GM12872 (cell line): ENCODE measurements around the gene SH3D19.

Experiments used
- TF ChIP-seq, protein P1 (sequence below): IDR thresholded peaks from 3 replicates; pipeline ENCODE4 v1.5.1; 2011; ENCODE audit warnings: low read depth, mild to moderate bottlenecking, low read length, moderate library complexity; ENCODE audit not compliant: insufficient read depth

The SH3D19 gene

DNA sequence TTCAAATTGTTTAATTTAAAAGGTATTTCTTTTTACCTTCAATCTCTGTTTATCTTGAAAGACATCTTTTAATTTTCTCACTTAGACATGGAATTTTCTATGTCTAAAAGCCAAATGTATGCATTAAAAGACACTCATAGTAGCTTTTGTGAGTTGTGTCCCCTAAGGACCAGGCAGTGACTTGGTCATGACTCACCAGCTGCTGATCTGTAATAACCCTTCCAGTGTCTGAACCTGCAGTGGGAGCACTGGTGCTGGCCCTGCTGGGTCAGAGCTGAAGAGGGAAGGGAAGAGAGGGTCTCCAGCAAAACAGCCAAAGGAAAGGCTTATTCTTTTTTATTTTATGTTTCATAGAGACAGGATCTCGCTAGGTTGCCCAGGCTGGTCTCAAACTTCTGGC, 31.1 kb upstream of the SH3D19 start:
- TF ChIP-seq, protein P1, sequence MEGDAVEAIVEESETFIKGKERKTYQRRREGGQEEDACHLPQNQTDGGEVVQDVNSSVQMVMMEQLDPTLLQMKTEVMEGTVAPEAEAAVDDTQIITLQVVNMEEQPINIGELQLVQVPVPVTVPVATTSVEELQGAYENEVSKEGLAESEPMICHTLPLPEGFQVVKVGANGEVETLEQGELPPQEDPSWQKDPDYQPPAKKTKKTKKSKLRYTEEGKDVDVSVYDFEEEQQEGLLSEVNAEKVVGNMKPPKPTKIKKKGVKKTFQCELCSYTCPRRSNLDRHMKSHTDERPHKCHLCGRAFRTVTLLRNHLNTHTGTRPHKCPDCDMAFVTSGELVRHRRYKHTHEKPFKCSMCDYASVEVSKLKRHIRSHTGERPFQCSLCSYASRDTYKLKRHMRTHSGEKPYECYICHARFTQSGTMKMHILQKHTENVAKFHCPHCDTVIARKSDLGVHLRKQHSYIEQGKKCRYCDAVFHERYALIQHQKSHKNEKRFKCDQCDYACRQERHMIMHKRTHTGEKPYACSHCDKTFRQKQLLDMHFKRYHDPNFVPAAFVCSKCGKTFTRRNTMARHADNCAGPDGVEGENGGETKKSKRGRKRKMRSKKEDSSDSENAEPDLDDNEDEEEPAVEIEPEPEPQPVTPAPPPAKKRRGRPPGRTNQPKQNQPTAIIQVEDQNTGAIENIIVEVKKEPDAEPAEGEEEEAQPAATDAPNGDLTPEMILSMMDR: no peak

DNA sequence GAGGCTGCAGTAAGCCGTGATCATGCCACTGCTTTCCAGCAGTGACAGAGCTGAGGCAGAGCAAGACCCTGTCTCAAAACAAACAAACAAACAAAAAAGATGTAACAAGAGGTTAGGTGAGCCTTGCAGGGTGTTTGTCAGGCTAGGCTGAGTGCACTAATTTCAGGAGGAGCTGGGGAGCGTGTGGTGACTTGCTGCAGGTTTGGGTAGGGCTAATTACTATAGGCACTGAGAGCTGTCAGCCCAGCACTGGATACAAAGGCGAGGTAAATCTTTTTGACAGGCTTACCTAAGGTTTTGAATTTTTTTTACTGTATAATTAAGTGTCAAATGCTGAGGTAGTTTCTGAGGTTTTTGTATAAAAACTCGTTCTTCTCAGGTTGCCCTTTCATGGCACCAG, 29.8 kb upstream of the SH3D19 start:
- TF ChIP-seq, protein P1: no peak

DNA sequence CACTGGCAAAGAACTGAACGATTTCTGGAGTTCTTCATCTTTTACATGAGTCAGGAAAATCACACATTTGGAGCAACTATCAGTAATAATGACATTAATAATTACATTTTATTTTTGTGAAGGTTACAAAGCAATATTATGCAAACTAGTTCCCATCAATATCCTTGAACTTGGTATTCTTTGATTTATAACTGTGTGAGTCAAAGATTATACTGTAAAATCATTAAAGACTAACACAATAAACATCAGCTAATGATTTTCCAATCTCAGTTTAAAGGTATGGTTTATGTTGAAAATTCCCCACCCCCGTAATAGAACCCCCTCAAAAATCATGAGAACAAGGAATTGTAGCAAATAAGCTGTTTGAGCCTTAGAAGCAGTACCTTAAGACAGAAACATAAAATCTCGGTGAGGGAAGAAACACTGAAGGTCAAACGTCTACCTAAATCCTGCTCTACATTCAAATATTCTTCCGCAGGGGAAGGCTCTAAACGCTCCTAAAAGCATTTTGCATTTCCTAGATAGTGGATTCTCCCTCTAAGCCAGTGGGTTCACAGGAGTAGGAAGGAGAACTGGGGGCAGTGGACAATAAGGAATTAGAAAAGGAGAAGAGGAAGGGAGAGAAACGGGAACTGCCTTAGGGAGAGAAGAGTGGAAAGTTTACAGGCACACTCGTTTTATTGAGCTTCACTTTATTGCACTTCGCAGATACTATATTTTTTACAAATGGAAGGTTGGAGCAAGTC, 22.3 kb upstream of the SH3D19 start:
- TF ChIP-seq, protein P1: no peak

DNA sequence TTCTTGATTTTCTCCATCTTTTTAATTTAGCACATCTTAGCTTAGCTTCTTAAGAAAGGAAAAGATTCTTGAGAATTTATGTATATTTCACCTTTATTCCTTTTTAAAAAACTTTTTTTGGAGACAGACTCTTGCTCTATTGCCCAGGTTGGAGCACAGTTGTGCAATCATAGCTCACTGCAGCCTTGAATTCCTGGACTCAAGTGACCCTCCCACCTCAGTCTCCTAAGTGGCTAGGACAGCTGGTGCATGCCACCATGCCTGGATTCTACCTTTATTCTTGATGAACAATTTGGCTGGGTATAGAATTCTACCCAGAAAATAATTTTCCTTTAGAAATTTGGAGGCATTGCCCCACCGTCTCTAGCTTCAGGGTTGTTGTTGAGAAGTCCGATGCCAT, 19.5 kb upstream of the SH3D19 start:
- TF ChIP-seq, protein P1: no peak

DNA sequence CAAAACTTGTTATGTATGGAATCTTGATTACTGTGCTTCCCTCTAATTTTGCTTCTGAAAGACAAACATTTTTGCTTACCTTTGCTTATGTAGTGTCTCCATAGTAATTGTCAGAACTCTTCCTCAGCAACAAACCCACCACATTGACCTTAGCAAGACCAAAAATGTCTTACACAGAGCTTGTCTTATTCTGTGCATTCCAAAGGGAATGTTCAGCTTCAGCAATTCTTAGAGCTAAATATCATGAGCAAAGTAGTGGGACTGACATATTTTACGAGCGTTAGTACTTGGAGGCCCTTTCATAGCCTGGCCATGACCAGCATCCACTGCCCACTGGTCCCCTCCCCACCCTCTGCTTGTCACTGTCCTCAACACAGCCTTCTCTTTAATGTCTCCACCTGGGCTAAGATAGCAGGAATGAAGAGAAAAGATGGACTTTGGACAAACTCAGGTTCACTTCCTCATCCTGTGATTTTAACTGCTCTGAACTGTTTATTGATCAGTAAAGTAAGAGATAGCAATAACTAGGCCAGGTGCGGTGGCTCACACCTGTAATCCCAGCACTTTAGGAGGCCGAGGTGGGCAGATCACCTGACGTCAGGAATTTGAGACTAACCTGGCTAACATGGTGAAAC, 15.5 kb upstream of the SH3D19 start:
- TF ChIP-seq, protein P1: no peak

DNA sequence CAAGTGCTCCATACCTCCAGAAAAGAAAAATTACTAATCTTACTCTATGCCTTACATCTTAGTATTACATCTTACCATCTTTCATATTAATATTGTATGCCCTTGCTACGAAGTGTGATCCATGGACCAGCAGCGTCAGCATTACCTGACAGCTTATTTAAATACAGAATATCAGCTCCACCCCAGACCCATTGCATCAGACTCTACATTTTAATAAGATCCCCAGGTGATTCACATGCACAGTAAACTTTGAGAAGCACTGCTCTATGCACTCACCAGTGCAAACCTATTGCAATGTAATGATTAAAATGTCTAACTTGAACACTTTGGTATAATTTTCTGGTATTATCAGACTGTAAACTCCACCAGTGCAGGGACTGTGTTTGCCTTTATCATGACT, 14.1 kb upstream of the SH3D19 start:
- TF ChIP-seq, protein P1: no peak

DNA sequence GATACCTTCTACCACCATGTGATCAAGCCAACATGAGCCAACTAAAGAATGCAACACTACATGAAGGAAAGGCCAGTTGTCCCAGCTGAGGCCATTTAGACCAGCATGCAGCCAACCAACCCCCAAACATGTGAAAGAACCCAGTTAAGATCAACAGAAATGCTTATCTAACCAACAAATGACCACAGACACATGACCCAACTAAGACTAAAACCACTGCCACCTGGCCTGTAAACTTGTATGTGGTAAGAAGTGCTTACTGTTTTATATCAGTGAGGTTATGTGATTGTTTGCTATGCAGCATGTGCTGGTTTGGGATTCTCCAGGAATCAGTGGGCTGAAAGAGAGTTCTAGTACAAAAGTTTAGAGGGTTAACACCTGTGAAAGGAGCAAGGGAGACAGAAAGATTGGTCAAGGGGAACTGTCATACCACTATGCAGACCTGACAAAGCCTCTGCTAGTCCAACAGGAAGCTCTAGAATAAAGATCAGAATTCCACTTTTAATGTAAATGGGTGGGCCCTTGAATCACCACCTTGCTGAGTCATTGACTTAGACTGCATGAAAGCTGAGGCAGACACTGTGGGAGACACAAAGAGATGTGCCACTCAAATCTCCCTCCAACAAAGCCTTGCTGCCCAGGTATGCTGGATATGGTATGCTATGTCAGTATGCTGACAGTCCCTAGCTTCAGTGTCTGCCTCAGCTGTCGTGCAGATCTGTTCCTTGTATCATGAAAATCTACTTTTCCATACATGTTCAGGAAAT, 6.1 kb upstream of the SH3D19 start:
- TF ChIP-seq, protein P1: no peak
